Smooth muscle cell of the pulmonary artery (primary cell): ENCODE measurements around the gene THAP10. TPM values are rescaled to one million over a fixed set of nuclear protein-coding genes. Genes with fewer than 3 reads are reported as not detected.

ENCODE experiments used
- total RNA-seq: library from RNA; depleted of rRNA; stranded (reverse); fragments of >200 nt; gene quantifications from 2 replicates; pipeline ENCODE4 v1.2.3, GENCODE V29; 2014

Gene THAP10
- total RNA-seq, result 1.7 TPM in 2 replicates

DNA sequence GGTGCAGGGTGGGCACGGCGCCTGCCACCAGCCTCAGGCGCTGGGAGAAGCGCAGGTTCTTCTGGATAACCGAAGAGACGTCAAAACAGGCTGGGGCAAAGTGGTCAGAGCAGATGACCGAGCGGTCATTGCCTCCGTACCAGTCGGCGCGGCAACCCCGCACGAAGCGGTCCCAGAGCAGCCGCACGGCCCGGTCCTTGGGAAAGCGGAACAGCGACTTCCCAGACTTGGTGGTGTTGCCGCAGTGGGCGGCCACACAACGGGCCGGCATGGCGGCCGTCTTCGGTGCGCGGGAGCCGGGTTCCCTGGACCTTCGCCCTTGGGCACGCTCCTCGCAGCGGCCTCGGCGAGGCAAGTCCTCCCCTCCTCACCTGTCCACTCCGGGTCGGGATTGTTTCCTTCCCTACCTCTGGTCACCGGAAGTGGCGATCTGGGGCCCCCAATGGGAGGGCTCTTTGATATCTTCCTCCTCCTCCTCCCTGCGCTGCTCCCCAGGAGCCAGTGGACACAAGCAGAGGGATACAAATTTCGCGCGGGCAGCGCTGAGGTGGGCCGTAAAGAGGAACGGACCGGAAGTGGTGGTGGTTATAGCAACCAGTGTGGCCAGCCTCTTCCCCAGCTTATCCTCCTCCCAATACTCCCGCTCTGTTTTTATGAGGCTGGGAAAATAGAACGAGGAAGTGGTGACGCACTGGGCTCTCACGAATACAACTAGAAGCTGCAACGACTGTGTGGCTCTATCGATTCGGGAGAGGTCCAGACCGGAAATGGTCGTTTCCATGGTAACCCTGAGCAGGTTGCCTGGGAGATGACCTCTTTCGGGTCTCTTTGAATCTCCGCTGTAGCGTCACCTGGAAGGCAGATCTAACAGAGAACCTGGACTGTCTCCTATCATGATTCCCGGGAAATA lies at the start of gene THAP10, which contains the start of gene LRRC49:
THAP10 (minus strand) TSS at position 432 of the 910 bp plus-strand sequence; CDS start at position 271, 161 bp downstream.
LRRC49 (plus strand) TSS at position 825 of the 910 bp plus-strand sequence; CDS start at position 894, 69 bp downstream.

DNA sequence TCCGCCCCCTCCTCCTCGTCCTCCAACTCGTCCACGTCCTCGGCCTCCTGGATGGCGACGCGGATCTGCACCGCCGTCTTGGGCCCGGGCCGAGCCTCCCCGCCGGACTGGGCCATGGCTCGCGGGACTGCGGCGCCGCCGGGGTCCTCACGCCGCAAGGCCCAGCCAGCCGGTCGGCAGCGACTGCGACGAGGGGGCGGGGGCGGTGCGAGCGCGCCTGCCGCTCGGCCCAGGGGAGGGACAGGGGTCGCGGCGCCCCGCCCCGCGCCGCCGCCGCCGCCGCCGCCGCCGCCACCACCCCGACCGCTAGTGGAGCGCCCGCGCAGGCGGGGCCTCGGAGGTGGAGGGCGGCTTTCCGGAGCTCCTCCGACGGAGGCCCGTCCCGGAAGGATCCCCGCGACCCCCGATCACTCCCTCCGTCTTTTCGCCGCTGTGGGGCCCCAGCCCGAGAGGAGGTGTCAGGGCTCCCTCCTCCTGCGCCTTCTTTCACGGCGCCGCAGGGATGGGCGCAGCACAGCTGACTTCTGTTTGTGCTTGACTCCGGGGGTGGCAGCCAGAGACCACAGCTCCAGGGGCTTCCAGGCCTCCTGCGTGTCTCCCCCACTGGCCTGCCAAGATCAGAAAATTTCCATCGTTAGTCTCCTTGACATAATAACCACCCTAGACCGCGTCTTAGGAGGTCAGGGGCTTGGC lies 38.1 kb downstream of the THAP10 start, which contains the start of gene LARP6:
LARP6 (minus strand) TSS at position 185 of the 693 bp plus-strand sequence; CDS start at position 116, 69 bp downstream.

Other genes with a start within 250 kb of the THAP10 start
- 133 and 231 TPM in 2 replicates for gene UACA, start 128.9 kb downstream of the THAP10 start, total RNA-seq
- gene LARP6, start 38.3 kb downstream of the THAP10 start, total RNA-seq, result 51.3 and 52.6 TPM in 2 replicates
- gene LRRC49, start 393 bp upstream of the THAP10 start, total RNA-seq, result 10.4 and 10.5 TPM in 2 replicates
- gene THSD4, start 223.0 kb upstream of the THAP10 start, total RNA-seq, result 56.2 and 120 TPM in 2 replicates